Fibroblast of mammary gland (primary cell): Measurements from ENCODE around the gene TBC1D30.
A peak's percentile ranks its signal among the peaks of the same experiment; 100 is the strongest.

Experiments
- DNase-seq: peaks from one replicate; pipeline ENCODE4 v3.0.0-alpha.2; 2010; ENCODE audit warnings: low read depth
- H3K4me3 ChIP-seq: 2 replicates; pipeline ENCODE4 v1.5.1; 2011; ENCODE audit warnings: low read depth, mild to moderate bottlenecking, low read length, moderate library complexity; ENCODE audit not compliant: control insufficient read depth
- CTCF ChIP-seq: conservative IDR thresholded peaks from 2 replicates; pipeline ENCODE4 v1.5.1; 2011; ENCODE audit warnings: low read depth, low read length, inconsistent platforms; ENCODE audit not compliant: control insufficient read depth, insufficient read depth

The TBC1D30 gene

GRCh38 chr12:64821116-64821630 lies 3.3 kb upstream of the TBC1D30 start:
- DNase-seq = no peak
- no peak for TF ChIP-seq CTCF
- H3K4me3 ChIP-seq = no peak overlapping the region

- no peak overlapping the region for H3K4me3 ChIP-seq
- no peak for DNase-seq
- TF ChIP-seq CTCF = no peak
These were observed 332 bp upstream of the TBC1D30 start for GRCh38 chr12:64824130-64824499.

- TF ChIP-seq CTCF = no peak
- no peak for DNase-seq
- no peak overlapping the region for H3K4me3 ChIP-seq
These were observed 935 bp downstream of the TBC1D30 start for GRCh38 chr12:64825143-64826021.

GRCh38 chr12:64826234-64826633 lies 1.8 kb downstream of the TBC1D30 start:
- TF ChIP-seq CTCF = no peak
- DNase-seq = peak; percentile 56
- no peak overlapping the region for H3K4me3 ChIP-seq

GRCh38 chr12:64828713-64829112 lies 4.3 kb downstream of the TBC1D30 start:
- H3K4me3 ChIP-seq = no peak overlapping the region
- no peak for TF ChIP-seq CTCF
- no peak for DNase-seq

- DNase-seq = no peak
- TF ChIP-seq CTCF = no peak
- no peak overlapping the region for H3K4me3 ChIP-seq
These were observed 9.5 kb downstream of the TBC1D30 start for GRCh38 chr12:64833928-64834327.
